ENCODE data around the gene DPYSL4.

GRCh38 chr10:132206377-132206745, 19.6 kb downstream of the DPYSL4 start:
- TF ChIP-seq POLR2AphosphoS5 (IDR thresholded peaks at IDR 0.05; ENCODE audit: low read depth, low read length) (no peak), REST (IDR thresholded peaks at IDR 0.05; ENCODE audit: insufficient read depth in 1 of 2, low read depth in 2 of 2, low read length in 2 of 2) (no peak)

All from PFSK-1 (cell line).